Activated naive CD4-positive, alpha-beta T cell (primary cell): Measurements from ENCODE around the gene THSD7A.

Source experiments
- DNase-seq, 4 experiments: peaks; one replicate each; lab custom pipeline; 2025; lab: John Stamatoyannopoulos, UW

The THSD7A gene

DNA sequence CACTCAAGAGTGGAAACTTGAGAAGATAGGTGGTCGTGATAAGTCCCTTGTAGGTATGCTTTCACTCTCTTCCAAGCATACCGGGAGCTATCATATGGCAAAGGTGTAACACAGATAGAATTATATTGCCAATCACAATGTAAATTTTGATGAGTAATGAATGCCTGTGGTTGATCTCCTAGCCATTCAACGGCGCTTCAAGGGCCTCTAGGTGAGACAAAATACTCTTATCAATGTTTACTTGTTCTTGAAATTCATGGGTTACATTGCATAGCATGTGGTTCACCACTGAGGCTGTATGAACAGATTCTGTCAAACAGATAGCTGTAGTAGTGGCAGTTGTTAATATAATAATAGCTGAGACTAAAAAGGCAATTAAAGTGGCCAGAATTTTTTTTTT is 82.4 kb downstream of the THSD7A start:
- no peak for DNase-seq

DNA sequence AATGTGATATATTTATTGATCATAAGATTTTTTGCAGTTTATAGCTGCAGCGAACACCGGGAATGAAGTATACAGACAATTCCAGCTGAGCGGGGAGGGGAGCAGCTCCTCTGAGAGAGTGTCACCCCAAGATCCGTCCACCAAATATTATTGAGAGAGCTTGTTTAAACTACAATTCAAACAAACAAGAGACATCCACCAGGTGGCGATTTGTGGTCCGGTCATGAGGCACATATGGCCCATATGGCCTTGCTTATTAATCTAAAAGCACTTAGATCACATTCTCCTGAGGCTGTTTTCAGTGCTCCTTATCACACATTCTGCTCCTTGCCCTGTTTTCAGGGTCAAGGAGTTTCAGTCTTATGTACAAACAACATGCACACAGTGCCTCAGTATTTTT is 83.1 kb downstream of the THSD7A start:
- no peak for DNase-seq

DNA sequence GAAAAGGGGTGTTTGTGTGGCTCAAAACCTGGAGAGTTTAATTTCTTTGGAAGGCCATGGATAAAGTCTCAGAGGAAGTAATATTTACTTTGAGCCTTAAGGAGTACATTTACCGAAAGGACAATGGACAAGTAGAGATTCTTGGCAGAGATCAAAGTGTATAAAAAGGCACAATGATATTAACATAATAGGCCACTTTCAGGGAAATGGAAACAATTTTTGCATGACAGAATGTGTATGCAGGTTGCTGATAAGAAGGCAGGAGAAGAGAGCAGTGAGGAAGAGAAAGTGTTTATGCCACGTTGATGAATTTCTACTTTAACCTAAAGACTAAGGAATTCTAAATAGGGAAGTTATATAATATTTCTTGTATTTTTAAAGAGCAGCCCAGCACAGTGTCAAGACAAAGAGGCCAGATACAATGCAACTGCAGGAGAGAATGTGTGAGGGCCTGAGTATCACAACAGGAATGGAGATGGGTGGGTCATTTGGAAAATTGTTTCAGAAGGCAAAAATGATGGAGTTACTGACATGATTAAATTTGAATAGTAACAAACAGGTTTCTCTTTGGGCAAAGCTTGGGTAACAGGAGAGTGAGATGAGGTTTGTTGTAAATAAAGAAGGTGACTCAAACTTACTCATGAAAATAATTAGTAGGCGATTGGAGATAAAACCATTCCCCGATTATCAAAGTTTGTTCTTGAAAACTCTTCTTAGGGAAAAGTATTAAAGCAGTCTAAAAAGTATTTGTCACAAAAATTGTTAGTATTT is 84.1 kb downstream of the THSD7A start:
- DNase-seq = no peak

GRCh38 chr7:11746591-11746990 is 85.4 kb downstream of the THSD7A start:
- DNase-seq = no peak

DNA sequence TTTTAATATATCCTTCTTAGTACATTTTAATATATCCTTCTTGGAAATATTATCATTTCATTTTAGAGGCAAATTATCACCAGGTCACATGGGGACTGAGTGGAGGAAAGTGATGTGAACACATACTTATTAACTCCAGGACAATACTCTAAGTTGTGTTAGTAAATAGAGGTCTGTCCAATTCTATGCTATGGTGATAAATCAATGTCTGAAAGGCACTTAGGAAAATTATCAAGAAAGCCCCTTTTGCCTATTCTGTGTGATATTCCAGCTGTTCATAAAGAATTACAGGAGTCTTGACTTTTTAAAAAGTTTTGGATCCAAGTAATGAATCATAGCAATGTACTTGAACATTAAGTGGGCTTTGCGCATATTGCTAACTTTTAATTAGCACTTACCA is 88.5 kb downstream of the THSD7A start:
- DNase-seq = no peak

- no peak for DNase-seq
Observed at GRCh38 chr7:11743016-11743415, 89.0 kb downstream of the THSD7A start.

GRCh38 chr7:11742496-11742895 is 89.5 kb downstream of the THSD7A start:
- DNase-seq = no peak

DNA sequence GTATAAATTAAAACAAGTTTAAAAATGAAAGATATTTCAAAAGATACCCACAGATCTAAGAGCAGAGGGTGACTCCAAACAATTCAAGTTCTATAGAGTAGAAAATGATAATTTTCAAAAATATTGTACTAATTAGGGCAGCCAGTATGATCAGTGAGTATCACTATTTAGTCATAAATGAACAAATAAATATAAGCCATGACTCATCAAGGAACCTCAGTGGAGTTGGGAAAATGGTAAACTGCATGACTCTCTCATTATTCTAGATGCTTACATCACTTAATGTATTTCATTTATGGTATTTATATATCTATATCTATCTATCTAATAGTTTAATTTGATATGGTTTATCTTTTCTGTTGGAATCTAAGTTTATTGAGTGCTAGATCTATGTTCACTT is 94.3 kb downstream of the THSD7A start:
- no peak for DNase-seq

DNA sequence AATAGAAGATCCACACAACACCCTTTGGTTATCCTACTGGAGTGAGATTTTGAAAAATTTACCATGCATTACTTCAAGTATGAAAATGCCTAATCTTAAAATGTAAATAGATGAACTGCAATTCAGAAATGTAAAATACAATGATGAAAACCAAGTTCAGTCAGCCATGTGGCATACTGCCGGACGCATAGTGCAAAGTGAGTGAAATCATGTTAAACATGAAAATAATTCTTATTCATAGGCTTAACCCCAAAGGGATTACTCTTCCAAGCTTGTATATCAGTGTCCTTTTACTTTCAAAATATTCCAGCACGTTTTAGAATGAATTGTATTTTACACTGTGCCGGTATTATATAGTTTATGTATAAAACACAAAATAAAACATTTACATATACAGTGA is 99.8 kb downstream of the THSD7A start:
- no peak for DNase-seq

DNA sequence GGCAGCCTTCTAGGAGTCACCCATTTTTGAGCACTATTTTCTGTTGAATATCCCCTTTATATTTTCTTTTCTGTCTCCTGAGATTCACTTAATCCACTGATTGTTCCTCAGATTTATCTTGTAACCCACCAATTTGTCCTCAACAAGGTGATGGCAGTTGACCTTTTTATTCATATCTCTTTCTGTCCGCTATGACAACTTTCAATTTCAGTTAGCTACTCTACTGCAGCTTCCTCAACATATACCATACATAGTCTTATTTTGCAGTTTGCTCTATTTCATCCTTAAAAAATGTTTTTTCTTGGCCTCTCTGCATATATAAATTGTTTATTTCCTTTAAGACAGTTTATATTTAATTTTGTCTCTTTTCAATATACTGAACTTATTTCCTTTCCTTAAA is 101.3 kb downstream of the THSD7A start:
- DNase-seq = no peak

- no peak for DNase-seq
Observed at GRCh38 chr7:11727864-11728263, 104.1 kb downstream of the THSD7A start.

DNA sequence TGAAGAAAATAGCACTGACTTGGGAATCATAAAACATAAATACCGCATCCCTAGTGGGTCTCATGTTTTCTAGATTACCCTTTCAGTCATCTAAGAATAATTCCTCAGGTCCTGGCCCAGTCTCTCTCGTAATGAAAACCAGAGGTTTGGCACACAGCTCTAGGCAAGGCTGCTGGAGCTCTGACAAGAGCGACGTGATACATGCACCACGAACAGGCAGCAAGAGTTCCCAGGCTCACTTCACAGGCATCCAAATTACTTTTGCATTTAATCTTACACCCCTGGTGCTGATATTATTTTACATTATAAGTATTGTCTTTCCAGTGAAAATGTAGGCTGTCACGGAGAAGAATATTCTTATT is 105.2 kb downstream of the THSD7A start:
- no peak for DNase-seq

GRCh38 chr7:11726001-11726793 is 105.8 kb downstream of the THSD7A start:
- DNase-seq = no peak

- DNase-seq = no peak
Observed at GRCh38 chr7:11716185-11716584, 115.8 kb downstream of the THSD7A start.

GRCh38 chr7:11714676-11715075 is 117.3 kb downstream of the THSD7A start:
- no peak for DNase-seq

- DNase-seq = no peak
Observed at GRCh38 chr7:11714205-11714604, 117.8 kb downstream of the THSD7A start.

DNA sequence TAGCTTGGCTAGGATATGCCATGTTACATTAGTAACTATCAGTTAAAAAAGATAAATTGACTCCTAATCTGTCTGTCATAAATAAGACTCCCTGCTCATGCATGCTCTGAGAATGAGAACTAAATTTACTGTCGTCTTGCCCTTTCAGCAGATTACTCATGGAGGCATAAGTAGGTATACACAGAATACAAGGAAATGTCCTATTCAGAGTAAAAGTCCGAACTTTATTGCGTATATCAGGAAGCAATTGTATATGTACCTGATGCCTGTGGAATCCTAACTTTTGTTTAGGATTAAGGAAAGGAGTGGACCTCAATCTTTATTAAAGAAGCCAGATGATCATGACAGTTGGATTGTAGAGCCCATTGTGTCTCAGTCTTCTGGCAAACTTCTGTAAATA is 118.6 kb downstream of the THSD7A start:
- DNase-seq = no peak

DNA sequence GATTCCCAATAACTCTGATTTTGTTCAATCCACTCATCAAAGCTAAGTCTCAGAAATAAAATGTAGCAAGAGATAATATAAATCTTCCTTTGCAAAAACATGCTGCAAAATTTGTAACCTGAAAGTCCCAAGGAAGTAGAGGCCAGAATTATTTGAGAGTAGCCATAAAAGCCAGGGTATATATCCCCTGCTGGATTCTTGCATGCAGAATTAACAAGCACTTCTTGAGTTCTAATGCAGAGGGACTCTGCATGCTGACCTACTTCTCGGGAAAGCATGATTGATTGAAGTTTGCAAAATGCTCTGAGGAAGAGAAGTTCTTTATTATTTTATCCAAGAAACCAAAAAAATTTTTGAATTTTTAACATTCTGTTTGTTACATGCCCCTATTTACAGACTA is 121.6 kb downstream of the THSD7A start:
- no peak for DNase-seq

- DNase-seq = no peak
Observed at GRCh38 chr7:11709196-11709595, 122.8 kb downstream of the THSD7A start.

- no peak for DNase-seq
Observed at GRCh38 chr7:11707606-11708193, 124.3 kb downstream of the THSD7A start.

DNA sequence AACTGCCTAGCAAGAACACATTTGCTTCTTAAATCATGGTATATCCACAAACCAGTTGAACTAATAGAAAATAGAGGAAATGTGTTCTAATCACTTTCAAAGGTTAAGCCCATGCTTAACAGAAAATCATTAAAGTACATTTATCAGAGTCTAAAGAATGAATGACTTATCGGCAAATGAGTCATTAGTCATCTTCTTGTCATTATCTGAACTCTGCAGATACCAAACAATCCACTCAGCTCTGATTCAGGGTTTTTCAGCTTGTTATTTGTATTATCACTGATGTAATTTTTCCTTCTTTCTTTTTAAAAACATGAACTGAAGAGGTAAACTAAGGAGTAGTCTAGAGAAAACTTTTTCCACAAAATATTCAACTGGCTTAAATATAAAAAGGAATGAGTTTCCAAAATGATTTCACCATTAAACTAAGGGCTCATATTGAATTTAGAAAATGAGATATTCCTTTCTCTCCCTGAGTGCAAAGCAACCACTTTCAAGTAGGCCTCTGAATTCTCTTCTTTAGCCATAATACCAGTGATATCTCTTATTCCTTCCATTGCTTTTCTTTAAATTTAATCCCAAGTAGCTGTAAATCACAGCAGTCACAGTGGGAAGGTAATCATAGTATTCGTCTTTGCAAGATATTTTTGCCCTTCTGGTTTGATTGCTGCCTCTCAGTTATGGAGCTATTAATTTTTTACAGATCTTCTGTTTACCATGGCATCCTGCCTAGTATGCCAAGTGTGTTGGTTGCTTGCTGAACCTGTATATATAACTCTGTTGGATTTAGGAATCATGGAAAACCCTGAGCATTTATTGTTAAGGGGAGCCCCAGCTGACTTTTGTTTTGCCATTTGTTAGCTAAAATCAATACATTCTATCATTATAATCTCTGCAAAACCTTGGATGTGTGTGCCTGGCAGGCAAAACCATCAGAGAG is 125.1 kb downstream of the THSD7A start:
- DNase-seq = no peak

DNA sequence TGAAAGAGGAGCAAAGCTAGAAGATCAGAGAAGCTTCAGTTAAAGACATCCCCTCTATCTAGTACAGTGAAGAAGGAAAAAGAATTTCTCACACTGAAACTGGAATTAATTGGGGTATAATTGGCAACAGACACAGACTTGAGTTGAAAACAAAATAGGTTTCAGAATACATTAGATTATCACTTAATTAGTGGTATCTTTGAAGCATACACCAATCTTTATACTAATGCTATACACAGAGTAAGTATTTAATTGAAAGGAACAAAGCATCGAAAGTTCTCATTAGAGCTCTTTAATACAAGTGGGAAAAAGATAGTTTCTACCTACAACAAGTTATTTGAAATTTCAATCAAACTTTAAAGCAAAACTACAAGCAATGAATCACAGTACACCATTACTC is 128.2 kb downstream of the THSD7A start:
- no peak for DNase-seq
